SK-N-SH (cell line): ENCODE results near the gene CEP89.
"Not testable (repeated sequence)": the region's sequence is repeated elsewhere in the genome, so short reads cannot be mapped to it uniquely, and the experiment has no call there.

ENCODE experiments used
- CTCF ChIP-seq: fragments of 200-600 bp; sonication (generic); IDR thresholded peaks from 2 replicates; pipeline ENCODE4 v1.6.1; 2017; ENCODE audit warnings: antibody characterized with exemption, mild to moderate bottlenecking, moderate library complexity
- EZH2phosphoT487 ChIP-seq: fragments of 200-600 bp; sonication (generic); IDR thresholded peaks from 2 replicates; pipeline ENCODE4 v1.6.1; 2017; ENCODE audit warnings: low read depth, mixed run types, mild to moderate bottlenecking, antibody characterized with exemption, moderate library complexity, borderline replicate concordance
- POLR2AphosphoS5 ChIP-seq: IDR thresholded peaks from 2 replicates; pipeline ENCODE4 v1.6.1; 2012; ENCODE audit warnings: low read depth, low read length
- TAF1 ChIP-seq: IDR thresholded peaks from 2 replicates; pipeline ENCODE4 v1.6.1; 2012; ENCODE audit warnings: low read depth, mild to moderate bottlenecking, low read length, moderate library complexity, borderline replicate concordance

GRCh38 chr19:32885255-32885654, 86.5 kb downstream of the CEP89 start:
- TF ChIP-seq POLR2AphosphoS5, CTCF, TAF1, EZH2phosphoT487: not testable (repeated sequence)
